GM18520 (cell line): ENCODE data around the gene PPP1R11.
"Not testable (repeated sequence)": the region's sequence is repeated elsewhere in the genome, so short reads cannot be mapped to it uniquely, and the experiment has no call there.

Experiments
- ATAC-seq: cut with Tn5 transposase; IDR thresholded peaks from one replicate; pipeline ENCODE4 v1.9.1; 2021; ENCODE audit not compliant: unreplicated experiment

The PPP1R11 gene

DNA sequence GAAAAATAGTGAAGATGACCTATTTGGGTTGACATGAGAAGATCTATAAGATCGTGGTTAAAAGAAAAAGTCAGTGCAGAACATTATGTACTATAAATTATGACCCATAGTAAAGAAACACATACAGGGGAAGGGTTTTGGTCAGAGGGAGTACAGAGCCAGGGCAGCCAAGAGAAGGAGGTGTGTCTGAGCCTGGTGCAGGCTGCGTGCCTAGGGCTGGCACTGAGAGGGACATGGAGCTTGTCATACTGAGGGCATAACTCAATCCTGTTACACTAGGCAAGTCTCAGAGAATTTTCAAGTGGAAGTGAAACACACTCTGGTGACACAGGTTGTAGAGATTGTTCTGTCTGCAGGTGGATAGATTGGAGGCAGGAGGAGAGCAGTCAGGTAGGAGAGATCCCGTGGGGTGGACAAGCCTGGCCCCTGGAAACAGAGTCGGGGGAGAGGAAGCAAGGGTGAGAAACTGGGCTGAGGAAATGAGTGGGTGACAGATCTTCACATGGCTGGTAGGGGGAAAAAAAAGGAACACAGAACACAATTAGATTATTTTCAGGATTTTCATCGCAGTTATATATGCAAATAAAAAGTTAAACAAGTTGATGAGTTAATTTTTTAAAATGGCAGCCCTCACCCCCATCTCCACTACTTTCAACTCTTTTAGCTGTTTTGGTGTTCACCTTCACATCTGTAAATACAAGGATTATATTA, 27.1 kb downstream of the PPP1R11 start:
- ATAC-seq: no peak

DNA sequence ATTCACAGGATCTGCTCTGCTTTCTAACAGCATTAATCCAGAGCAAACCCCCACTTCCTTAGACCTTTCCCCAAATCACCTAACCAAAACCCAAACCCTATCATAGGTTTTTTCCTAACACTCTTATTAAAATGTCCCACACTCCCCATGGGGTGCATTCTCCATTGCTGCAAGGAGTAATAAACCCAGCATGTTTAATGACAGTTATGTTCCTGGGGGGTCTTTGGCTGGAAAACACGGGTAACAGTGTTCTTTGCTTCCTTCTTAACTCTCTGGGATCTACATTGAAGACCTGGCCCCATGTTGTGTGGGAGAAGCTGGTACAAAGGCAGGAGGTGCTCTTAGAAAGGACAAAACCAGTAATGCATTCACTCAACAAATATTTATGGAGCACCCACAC, 29.8 kb downstream of the PPP1R11 start:
- ATAC-seq: no peak

DNA sequence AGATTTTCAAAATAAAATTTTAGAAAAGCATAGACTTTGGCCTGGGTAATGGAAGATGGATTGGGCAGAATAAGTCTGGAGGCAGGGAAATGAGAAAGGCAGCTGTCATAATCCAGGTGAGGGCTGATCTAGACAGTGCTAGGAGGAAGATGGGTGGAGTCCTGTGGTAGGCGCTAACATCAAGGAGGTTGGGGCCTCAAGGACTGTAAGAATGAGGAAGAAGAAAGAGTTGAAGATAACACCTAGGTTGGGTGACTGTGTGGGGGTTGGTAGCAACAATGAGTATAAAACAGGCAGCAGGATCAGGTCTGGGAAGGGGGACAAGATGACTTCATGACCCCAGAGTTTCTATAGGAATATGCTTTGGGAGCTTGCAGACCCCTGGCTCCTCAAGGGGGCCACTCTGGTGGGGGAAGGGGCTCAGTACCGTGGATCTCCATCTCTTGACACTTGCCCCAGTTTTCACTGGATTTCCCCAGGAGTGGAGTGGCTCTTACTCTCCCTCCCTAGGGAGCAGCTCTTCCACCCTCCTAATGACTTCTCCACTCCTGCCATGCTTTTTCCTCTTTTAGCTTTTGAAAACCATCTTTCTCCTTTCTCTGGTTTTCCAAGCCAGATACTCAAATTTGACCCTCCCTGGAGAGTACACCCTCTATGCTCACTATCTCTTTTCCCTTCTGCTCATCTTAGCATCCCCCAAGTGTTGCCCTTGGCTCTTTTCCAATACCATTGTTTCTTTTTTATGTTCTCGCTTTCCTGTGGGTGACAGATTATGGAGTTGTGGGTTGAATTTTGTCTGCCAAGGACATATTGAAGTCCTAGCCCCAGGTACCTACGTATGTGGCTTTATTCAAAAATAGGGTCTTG, 31.1 kb downstream of the PPP1R11 start:
- ATAC-seq: no peak

DNA sequence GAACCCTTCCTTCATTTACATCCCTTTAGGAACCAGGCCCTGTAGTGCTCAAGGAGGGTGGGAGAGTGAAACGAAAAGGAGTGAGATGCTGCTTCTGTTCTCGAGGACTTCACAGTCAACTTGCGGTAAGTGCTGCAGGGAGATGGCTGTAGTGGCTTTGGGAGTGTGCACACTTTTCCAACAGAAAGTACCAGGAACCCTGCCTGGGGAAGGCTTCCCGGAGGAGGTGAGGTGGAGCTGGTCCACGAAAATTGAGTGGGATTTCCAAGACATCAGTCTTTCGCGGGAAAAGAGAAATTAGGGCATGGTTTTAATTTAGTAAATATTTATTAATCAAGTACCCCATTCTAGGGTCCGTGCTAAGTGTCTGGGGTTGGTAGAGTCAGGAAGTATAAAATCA, 33.2 kb downstream of the PPP1R11 start:
- ATAC-seq: no peak

DNA sequence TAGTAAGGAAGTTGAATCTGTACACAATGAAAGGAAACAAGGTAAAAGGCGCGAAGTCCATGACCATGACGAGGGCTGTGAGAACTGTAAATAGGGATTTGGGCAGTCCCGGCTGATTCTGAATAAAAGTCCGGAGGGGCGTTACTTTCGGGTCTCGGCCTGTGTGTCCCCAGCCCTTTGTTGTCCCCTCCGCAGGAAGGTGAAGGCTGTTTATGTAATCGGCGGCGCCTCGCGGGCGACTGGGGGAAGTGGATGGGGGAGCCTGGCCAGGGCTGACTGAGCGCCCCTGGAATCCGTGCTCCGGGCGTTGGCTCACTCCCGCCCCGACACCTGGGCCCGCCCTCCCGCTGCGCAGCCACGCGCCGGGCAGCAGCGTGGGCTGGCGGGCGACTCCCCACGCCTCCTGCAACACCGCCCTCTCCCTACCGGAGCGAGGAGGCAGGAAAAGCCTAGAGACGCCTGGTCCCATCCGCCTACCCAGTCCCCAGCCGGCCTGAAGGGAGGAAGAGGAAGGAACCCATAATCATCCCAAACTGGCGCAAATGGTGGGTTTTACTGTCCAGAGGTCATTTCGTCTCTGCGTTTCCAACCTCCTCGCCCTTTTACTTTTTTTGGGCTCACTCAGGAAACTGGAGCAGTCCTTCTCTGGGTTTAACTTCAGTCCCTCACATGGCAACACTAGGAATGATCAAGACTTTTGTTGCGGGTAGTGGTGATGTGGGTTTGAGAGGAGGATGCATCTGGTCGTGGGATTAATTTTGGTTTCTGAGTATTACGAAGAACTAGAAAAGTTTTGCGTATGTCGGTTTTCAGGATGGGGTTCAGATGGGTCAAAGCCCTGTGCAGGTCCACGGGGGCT, 33.8 kb downstream of the PPP1R11 start:
- no peak for ATAC-seq

DNA sequence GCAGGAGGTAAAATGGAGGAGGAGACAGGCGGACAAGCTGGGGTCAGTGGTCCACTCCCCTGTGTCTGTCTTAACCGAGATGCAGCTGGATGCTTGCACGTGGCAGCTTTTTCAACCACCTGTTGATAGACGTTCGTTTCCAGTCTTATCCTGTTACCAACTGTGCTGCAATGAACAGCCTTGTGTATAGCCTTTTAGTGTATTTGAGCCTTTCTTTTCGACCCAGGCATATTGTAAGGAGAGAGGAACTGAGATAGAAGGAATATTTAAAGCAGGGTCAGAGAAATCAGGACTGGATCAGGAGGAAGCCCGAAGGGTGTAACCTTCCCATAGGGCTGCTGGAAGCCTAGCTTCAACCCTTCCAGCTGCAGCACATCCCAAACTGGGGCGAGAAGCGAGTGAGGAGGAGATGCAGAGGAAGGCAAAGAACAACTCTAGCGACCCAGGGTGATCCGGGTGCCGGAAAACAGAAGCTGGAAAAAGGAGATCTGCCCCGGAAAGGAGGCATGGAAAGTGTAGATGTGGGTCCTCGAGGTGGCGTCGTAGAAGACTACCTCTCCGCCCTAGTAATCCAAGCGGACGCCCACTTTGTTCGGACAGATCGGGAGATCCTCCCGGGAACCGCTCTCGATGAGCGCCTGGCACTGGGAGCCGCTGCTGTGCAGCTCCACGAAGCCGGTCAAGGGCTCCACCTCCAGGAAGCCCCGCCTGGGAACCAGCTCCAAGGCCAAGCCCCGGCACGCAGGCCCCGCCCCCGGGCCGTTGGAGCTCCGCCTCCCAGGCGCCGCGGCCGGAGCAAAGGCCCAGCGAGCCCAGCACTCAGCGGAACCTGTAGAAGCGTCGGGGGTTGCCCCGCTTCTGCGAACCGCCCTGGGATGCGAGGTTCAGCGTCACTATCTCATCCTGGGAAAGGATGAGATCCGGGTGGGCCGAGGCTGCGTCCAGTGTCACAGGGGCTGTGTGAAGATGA, 34.7 kb downstream of the PPP1R11 start:
- no peak for ATAC-seq

DNA sequence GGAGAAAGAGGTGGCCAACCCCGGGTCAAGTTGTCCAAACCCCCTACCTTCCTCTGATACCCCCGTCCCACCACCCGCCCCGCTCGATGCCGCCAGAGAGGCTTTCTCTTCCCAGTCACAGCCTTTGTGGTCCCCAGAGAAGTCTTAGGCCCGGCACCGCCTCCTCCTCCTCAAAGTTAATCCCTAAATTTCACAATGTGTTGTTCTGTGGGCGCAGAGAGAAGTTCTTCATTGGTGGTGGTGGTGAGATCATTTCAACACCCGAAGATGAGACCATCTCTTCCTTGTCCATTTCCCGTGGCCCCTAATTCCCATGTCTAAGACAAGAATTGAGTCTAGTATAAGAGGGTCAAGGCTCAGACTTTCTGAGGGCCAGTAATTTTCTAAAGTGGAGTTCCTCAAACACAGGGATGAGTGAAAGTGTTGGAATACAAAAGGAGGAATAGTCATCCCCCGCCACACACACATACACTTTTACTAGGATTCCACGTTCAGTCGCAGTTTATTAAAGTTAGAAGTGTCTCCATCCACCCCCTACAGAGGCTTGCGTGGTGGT, 35.5 kb downstream of the PPP1R11 start:
- no peak for ATAC-seq

DNA sequence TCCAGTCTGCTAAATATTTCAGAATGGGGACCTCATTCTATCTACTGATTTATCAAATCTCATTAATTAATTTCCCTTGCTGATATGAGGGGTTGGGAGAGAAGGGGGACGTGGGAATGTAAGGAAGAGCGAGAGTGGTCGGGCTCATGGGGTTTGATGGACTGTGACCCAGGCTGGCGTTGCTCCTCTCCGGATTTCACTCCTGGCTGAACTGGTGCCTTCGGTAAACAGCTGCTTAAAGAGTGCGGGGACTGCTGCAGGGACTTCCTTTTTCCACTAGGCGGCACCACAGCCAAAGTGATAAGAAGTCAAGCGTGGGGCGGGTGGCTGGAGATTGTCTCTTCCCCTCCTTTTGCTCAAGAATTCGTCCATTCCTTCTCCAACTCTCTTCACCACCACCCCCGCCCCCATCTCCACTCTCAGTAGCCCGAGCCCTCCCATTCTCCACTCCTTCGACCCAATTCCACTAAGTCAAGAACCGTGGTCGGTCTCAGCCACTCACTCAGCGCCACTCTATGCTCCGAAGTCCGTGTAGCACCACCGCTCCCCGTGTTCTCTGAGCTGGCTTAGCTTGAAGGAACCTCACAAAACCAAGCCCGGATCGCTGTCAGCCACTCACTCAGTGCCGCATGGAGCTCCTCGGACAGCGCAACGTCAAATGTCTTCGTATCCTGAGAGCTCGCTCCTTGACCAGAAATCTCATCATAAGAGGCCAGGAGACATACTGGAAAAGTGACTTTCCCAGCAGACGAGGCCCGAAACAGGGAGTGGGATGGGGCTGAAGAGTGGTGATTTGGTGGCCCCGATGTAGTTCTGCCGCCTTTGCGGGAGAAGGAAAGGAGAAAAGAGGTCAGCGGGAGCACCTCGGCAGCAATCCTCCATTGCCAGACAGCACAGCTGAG, 36.2 kb downstream of the PPP1R11 start:
- ATAC-seq: no peak

DNA sequence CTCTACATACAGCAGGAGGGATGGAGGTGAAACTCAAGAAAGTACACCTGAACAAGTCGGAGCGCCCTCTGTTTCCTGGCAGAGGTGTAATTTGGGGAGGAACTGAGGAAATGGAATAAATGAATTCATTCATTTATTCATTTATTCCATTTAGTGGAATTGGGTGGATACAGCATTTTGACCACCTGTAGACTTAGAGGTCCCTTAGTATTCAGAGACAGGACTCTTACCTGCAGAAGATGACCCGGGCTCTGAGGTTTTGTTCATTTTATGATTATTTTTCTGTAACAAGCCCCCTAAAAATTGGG, 36.8 kb downstream of the PPP1R11 start:
- ATAC-seq: no peak

DNA sequence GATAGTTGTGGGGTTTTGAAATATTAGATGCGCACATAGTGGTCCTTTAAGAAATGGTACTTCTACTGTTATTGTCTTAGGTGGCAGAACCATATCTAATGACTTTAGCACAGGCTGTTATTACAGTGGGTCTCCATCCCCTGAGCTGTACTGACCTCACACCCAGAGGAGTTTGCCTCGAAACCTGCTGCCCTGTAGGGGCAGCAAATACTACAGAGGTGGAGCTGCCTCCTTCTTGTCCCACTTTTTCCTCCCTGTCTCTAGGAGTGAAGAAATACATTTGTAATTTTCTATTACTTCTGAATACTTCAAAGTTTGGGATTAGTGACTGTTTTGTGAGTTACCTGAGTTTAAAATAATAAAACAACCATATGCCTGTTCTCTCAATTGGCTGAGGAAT, 37.7 kb downstream of the PPP1R11 start:
- ATAC-seq: no peak

DNA sequence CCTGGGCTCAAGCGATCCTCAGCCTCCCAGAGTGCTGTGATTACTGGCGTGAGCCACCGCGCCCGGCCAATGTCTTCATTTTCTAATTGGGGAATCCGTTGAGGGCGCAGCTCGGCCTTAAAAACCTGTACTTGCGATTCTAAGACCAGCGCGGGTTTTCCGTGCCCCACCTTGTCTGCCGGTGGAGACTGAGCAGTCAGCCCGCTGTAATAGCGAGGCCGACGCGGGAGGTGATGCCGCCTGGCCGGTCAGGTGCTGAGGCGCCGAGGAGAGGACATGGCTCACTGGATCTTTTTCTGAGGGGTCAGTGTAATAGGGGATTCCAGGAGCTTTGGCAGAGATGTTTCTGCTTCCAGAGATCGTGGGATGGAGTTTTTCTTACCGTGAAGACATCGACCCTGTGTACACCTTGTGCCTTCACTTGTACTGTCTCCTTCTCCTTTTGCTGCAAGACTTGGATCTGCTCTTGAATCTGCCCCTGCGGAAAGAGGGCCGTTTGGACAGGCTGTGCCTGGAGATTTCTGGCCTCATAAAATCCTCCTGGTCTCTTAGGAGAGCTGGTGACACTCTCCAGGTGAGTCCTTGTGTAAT, 44.4 kb downstream of the PPP1R11 start:
- no peak for ATAC-seq

DNA sequence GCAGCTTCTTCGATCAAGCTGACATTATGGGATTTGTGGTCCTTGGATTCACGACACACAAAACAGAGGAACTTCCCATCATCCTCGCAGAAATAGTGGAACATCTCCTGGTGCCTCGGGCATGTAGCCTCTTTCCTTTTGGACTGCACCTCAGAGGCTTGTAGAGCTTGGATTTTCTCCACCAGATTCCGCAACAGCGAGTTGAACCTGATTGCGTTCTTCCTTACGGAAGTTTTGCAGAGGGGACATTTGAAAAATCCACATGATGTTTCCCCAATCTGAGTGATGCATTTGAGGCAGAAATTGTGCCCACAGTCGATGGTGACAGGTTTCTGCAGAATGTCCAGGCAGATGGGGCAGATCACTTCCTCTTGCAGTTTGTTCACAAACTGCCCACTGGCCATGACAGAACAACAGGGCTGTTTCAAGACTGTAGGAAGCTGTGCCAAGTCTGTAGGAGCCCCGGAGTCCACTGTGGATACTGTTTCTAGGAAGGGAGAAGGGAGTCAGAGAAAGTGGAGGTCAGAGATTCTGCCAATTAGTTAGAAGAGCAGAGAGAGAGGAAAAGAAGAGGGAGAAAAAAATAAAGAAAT, 45.5 kb downstream of the PPP1R11 start:
- no peak for ATAC-seq

DNA sequence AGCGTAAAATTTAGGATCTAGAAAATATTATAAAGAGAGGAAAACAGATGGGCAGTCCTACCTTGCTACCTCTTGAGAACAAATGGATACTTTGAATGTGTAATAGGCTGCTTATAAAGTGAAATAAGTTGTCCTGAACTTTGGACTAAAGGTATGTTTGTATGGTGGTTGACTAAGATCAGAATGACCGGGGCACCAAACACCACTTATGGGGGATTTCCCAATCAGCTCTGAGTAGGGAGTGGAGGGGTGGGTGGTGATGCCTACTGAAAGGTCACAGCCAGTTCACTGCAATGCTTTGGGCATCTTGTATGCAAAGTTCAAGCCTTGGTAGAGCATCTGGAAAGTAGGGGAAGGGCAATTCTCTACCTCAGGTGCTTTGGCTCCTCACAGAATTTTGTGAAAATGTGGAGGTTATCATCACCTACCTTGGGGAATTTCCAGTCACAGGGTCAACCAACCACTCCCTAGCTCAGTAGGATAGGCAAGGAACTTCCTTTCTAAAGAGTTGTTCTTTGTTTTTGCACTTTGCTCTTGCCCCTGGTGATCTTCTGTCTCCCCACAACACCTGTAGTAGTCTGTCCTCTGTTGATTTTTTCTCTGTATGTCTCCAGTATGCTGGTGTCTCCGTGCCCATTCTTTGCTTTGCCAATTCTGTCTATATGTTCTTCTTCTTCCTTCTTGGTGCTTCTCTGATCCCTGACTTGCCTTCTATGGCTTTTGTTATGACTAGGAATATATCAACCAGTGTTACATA, 46.2 kb downstream of the PPP1R11 start, which contains the start of gene TRIM31:
TSS of gene TRIM31 (minus strand) at position 88 of the 757 bp plus-strand sequence. CDS start 285 bp downstream, outside the sequence.
- ATAC-seq: peak; percentile 87

DNA sequence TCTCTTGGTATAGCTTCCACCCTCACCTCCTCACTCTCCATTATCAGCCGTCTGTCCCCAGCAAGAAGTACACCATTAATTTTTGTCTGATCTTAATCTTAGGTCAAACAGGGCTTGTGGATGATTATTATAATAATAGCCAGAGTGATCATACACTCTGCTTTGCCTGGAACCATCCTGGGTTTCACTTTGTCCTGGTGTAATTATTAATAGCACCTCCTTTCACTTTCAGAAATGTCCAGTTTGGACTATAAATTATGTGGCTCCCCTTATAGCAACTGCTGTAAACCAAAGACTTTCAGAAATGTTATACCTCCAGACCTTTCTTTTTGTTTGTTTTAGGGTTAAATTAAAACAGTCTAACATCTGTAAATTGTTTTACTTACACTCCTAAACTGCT, 46.8 kb downstream of the PPP1R11 start:
- ATAC-seq: no peak

DNA sequence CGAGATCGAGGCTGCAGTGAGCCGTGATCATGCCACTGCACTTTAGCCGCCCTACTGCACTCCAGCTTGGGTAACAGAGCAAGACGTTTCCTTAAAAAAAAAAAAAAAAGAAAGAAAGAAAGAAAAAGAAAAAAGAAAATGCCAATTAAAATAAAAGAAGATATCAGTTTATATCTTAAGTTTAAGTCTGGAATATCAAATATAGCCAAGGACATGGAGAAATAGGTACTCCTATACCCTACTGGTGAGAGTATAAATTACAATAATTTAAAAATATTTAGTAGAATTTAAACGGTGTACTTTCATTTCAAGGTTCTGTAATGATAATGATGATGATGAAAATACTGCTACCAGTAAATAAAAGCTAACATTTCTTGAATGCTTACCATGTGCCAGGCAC, 49.7 kb downstream of the PPP1R11 start:
- ATAC-seq: no peak

DNA sequence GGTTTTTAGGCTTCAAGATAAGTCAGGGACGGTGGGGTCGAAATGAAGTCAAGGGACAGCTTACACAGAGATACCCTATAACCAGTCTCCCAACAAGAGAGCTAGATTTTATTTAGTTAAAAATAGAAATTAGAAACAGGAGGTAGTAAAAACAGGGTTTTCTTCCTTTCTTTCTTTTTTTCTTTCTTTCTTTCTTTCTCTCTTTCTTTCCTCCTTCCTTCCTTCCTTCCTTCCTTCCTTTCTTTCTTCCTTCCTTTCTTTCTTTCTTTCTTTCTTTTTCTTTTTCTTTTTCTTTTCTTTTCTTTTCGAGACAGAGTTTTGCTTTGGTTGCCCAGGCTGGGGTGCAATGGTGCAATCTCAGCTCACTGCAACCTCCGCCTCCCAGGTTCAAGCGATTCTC, 51.7 kb downstream of the PPP1R11 start:
- not testable (repeated sequence) for ATAC-seq
